HepG2 (cell line): ENCODE data around the gene PRRT1B. TPM values are rescaled to one million over a fixed set of nuclear protein-coding genes. Genes with fewer than 3 reads are reported as not detected.

ENCODE experiments used
- CEBPB ChIP-seq: IDR thresholded peaks from 2 replicates; pipeline ENCODE4 v1.6.1; 2011; ENCODE audit warnings: low read depth, low read length, improper control_type of control experiment, borderline replicate concordance
- CEBPZ ChIP-seq: IDR thresholded peaks from 2 replicates; pipeline ENCODE4 v1.6.1; 2012; ENCODE audit warnings: low read length, improper control_type of control experiment
- NFYC ChIP-seq: IDR thresholded peaks from 2 replicates; pipeline ENCODE4 v1.6.1; 2016; ENCODE audit warnings: missing genetic modification reagents, missing compliant biosample characterization
- PRDM15 ChIP-seq: sonication (generic); formaldehyde crosslinking; IDR thresholded peaks from 2 replicates; pipeline ENCODE4 v1.4.0; 2020; ENCODE audit warnings: missing genetic modification reagents
- ZBTB38 ChIP-seq: sonication (generic); formaldehyde crosslinking; IDR thresholded peaks from 2 replicates; pipeline ENCODE4 v1.5.1; 2020; ENCODE audit warnings: mild to moderate bottlenecking, missing genetic modification reagents
- polyA plus RNA-seq, 8 experiments: library from polyadenylated mRNA; depleted of rRNA in 3 of 8; stranded (reverse) in 7 of 8; unstranded in 1 of 8; fragments of >200 nt; fragmentation: Illumina TruSeq in 4 of 8; extraction: Trizol in 4 of 8; gene quantifications; 2 replicates each; pipeline versions ENCODE4 v1.2.1 to v1.2.3, GENCODE V29; 2011 to 2016; ENCODE audit warnings: low read depth in 4 of 8, missing spikeins in 1 of 8, mixed read lengths in 1 of 8; ENCODE audit not compliant: insufficient read depth in 1 of 8
- total RNA-seq, 5 experiments: library from RNA; depleted of rRNA; stranded (reverse); fragments of >200 nt; fragmentation: Illumina TruSeq; extraction: Trizol; gene quantifications; 2 replicates each; pipeline ENCODE4 v1.2.3, GENCODE V29; 2016; ENCODE audit warnings: low read depth in 1 of 5
- TF ChIP-seq, protein P1 (sequence below): sonication (generic); formaldehyde crosslinking; IDR thresholded peaks from one replicate; pipeline ENCODE4 v1.5.1; 2020; ENCODE audit warnings: mild to moderate bottlenecking, missing genetic modification reagents; ENCODE audit errors: not compliant biosample characterization
- TF ChIP-seq, protein P2 (sequence below): sonication (generic); formaldehyde crosslinking; IDR thresholded peaks from 2 replicates; pipeline ENCODE4 v1.4.0; 2020; ENCODE audit warnings: missing genetic modification reagents
- TF ChIP-seq, protein P3 (sequence below): sonication (generic); formaldehyde crosslinking; IDR thresholded peaks from 2 replicates; pipeline ENCODE4 v1.5.1; 2020; ENCODE audit warnings: mild to moderate bottlenecking, missing genetic modification reagents

Gene PRRT1B
- total and polyA plus RNA-seq, 2 of the 13 experiments (the other 11 are each of a cell fraction or from before 2014, with no cell fraction given) = not detected

- TF ChIP-seq PRDM15 (CRISPR knock-in tag) (peak; percentile 94), NFYC (CRISPR knock-in tag) (no peak), CEBPB (peak; percentile 62; the same call in 1 of the 2 replicates), CEBPZ (no peak), ZBTB38 (CRISPR knock-in tag) (peak; percentile 77)
- TF ChIP-seq, protein P1, sequence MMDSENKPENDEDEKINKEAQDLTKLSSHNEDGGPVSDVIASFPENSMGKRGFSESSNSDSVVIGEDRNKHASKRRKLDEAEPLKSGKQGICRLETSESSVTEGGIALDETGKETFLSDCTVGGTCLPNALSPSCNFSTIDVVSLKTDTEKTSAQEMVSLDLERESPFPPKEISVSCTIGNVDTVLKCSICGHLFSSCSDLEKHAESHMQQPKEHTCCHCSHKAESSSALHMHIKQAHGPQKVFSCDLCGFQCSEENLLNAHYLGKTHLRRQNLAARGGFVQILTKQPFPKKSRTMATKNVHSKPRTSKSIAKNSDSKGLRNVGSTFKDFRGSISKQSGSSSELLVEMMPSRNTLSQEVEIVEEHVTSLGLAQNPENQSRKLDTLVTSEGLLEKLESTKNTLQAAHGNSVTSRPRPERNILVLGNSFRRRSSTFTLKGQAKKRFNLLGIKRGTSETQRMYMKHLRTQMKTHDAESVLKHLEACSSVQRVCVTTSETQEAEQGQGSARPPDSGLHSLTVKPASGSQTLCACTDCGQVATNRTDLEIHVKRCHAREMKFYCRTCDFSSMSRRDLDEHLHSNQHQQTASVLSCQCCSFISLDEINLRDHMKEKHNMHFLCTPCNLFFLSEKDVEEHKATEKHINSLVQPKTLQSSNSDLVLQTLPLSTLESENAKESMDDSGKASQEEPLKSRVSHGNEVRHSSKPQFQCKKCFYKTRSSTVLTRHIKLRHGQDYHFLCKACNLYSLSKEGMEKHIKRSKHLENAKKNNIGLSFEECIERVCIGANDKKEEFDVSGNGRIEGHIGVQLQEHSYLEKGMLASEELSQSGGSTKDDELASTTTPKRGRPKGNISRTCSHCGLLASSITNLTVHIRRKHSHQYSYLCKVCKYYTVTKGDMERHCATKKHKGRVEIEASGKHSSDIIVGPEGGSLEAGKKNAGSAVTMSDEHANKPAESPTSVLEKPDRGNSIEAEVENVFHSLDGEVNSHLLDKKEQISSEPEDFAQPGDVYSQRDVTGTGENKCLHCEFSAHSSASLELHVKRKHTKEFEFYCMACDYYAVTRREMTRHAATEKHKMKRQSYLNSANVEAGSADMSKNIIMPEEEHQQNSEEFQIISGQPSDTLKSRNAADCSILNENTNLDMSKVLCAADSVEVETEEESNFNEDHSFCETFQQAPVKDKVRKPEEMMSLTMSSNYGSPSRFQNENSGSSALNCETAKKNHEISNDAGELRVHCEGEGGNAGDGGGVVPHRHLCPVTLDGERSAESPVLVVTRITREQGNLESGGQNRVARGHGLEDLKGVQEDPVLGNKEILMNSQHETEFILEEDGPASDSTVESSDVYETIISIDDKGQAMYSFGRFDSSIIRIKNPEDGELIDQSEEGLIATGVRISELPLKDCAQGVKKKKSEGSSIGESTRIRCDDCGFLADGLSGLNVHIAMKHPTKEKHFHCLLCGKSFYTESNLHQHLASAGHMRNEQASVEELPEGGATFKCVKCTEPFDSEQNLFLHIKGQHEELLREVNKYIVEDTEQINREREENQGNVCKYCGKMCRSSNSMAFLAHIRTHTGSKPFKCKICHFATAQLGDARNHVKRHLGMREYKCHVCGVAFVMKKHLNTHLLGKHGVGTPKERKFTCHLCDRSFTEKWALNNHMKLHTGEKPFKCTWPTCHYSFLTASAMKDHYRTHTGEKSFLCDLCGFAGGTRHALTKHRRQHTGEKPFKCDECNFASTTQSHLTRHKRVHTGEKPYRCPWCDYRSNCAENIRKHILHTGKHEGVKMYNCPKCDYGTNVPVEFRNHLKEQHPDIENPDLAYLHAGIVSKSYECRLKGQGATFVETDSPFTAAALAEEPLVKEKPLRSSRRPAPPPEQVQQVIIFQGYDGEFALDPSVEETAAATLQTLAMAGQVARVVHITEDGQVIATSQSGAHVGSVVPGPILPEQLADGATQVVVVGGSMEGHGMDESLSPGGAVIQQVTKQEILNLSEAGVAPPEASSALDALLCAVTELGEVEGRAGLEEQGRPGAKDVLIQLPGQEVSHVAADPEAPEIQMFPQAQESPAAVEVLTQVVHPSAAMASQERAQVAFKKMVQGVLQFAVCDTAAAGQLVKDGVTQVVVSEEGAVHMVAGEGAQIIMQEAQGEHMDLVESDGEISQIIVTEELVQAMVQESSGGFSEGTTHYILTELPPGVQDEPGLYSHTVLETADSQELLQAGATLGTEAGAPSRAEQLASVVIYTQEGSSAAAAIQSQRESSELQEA = no peak
- TF ChIP-seq, protein P2, sequence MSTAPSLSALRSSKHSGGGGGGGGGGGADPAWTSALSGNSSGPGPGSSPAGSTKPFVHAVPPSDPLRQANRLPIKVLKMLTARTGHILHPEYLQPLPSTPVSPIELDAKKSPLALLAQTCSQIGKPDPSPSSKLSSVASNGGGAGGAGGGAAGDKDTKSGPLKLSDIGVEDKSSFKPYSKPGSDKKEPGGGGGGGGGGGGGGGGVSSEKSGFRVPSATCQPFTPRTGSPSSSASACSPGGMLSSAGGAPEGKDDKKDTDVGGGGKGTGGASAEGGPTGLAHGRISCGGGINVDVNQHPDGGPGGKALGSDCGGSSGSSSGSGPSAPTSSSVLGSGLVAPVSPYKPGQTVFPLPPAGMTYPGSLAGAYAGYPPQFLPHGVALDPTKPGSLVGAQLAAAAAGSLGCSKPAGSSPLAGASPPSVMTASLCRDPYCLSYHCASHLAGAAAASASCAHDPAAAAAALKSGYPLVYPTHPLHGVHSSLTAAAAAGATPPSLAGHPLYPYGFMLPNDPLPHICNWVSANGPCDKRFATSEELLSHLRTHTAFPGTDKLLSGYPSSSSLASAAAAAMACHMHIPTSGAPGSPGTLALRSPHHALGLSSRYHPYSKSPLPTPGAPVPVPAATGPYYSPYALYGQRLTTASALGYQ (CRISPR knock-in tag) = no peak
- TF ChIP-seq, protein P3, sequence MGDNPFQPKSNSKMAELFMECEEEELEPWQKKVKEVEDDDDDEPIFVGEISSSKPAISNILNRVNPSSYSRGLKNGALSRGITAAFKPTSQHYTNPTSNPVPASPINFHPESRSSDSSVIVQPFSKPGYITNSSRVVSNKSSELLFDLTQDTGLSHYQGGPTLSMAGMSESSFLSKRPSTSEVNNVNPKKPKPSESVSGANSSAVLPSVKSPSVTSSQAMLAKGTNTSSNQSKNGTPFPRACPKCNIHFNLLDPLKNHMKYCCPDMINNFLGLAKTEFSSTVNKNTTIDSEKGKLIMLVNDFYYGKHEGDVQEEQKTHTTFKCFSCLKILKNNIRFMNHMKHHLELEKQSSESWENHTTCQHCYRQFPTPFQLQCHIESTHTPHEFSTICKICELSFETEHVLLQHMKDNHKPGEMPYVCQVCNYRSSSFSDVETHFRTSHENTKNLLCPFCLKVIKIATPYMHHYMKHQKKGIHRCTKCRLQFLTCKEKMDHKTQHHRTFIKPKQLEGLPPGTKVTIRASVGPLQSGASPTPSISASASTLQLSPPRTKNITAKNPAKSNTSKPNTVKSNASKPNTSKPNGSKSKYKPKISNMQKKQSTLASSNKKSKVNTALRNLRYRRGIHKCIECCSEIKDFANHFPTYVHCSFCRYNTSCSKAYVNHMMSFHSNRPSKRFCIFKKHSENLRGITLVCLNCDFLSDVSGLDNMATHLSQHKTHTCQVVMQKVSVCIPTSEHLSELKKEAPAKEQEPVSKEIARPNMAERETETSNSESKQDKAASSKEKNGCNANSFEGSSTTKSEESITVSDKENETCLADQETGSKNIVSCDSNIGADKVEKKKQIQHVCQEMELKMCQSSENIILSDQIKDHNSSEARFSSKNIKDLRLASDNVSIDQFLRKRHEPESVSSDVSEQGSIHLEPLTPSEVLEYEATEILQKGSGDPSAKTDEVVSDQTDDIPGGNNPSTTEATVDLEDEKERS = no peak
Observed at GRCh38 chr9:131603199-131603598, 57.9 kb downstream of the PRRT1B start (continued).
